LoVo (cell line): ENCODE results near the gene TRPM6.

Source experiments
- DNase-seq: peaks from one replicate; pipeline ENCODE4 v3.0.0-alpha.2; 2016; ENCODE audit warnings: low spot score

Gene TRPM6

GRCh38 chr9:74711341-74711740, 176.4 kb downstream of the TRPM6 start:
- DNase-seq = no peak

GRCh38 chr9:74697535-74697934, 190.2 kb downstream of the TRPM6 start:
- no peak for DNase-seq

GRCh38 chr9:74696520-74696919, 191.2 kb downstream of the TRPM6 start:
- no peak for DNase-seq

GRCh38 chr9:74691058-74691457, 196.7 kb downstream of the TRPM6 start:
- DNase-seq = no peak

- DNase-seq = no peak
Measured at GRCh38 chr9:74683322-74683721, 204.4 kb downstream of the TRPM6 start.

- no peak for DNase-seq
Measured at GRCh38 chr9:74681906-74682305, 205.8 kb downstream of the TRPM6 start.

GRCh38 chr9:74674077-74674476, 213.6 kb downstream of the TRPM6 start:
- DNase-seq = no peak
